Choroid plexus epithelial cell (primary cell): ENCODE results near the gene CA5A.

Experiments used
- DNase-seq: peaks from one replicate; pipeline ENCODE4 v3.0.0-alpha.2; 2010; ENCODE audit warnings: low read depth
- H3K4me3 ChIP-seq: 2 replicates; pipeline ENCODE4 v1.5.1; 2011; ENCODE audit warnings: low read depth, mild to moderate bottlenecking, control low read depth, low read length, moderate library complexity
- TF ChIP-seq, protein P1 (sequence below): conservative IDR thresholded peaks from 2 replicates; pipeline ENCODE4 v1.5.1; 2011; ENCODE audit warnings: low read depth, mild to moderate bottlenecking, control low read depth, inconsistent platforms, low read length, moderate library complexity

Gene CA5A

DNA sequence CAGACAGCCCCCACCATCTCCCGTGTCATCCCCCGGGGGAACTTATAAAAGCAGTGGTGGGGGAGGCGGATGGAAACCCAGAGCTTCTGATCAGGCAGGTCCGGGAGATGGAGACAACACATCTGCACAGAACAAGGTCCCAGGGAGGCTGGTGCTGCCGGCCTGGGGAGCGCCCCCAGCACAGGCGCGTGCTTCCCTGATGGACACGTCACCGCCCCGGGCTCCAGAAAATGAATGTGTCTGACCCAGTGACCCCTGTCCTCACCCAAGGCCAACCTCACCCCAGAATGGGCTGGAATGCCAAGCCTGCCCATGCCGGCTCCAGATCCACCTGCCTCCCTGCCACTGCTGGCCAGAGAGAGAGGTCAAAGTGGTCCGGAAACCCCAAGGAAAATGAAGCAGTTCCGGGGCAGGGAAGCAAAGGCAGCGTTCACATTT lies 79.5 kb downstream of the CA5A start:
- TF ChIP-seq, protein P1, sequence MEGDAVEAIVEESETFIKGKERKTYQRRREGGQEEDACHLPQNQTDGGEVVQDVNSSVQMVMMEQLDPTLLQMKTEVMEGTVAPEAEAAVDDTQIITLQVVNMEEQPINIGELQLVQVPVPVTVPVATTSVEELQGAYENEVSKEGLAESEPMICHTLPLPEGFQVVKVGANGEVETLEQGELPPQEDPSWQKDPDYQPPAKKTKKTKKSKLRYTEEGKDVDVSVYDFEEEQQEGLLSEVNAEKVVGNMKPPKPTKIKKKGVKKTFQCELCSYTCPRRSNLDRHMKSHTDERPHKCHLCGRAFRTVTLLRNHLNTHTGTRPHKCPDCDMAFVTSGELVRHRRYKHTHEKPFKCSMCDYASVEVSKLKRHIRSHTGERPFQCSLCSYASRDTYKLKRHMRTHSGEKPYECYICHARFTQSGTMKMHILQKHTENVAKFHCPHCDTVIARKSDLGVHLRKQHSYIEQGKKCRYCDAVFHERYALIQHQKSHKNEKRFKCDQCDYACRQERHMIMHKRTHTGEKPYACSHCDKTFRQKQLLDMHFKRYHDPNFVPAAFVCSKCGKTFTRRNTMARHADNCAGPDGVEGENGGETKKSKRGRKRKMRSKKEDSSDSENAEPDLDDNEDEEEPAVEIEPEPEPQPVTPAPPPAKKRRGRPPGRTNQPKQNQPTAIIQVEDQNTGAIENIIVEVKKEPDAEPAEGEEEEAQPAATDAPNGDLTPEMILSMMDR = no peak
- H3K4me3 ChIP-seq = no peak overlapping the region

DNA sequence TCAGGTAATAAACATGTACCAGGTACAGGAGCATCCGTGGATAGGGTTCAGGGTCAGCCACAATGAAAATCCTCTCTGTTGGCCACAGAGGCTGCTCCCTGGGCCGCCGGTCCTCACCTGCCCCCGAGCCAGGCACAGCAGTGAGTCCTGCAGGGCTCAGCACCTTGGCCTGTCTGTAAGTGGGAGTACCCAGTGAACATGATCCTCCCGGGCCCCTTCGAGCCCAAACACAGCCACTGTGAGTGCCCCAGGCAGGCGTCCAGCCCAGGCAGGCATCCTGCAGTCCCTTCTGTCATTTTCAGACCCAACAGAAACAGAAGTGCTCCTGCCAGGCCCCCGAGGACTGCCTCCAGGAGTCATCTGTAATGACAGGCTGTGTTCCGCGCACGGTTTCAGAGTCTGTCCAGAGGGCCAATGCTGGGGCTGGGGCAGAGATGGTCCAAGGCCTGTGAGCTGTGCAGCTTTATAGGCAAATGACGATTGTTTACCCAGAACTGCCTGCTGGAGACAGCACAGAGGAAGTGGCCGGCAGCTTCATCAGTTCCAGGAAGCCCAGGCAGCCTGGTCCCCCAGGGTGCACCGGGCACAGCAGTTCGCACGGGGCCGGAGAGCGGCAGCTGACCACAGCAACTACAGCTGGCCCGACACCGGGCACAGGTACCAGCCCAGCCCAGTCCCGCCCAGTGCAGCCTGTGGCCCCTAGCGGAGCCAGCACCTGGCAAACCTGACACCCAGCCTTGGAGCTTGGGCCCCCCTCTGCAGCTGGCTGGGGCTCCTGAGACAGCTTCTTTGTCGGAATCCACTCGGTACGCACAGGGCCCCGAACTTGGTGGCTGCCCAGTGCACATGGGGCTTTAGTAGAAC lies 80.2 kb downstream of the CA5A start:
- peak; percentile 82 for DNase-seq
- TF ChIP-seq, protein P1 = no peak
- no peak overlapping the region for H3K4me3 ChIP-seq

More for the DNA sequence above, 79.5 kb downstream of the CA5A start:
- peak; percentile 24 for DNase-seq

DNA sequence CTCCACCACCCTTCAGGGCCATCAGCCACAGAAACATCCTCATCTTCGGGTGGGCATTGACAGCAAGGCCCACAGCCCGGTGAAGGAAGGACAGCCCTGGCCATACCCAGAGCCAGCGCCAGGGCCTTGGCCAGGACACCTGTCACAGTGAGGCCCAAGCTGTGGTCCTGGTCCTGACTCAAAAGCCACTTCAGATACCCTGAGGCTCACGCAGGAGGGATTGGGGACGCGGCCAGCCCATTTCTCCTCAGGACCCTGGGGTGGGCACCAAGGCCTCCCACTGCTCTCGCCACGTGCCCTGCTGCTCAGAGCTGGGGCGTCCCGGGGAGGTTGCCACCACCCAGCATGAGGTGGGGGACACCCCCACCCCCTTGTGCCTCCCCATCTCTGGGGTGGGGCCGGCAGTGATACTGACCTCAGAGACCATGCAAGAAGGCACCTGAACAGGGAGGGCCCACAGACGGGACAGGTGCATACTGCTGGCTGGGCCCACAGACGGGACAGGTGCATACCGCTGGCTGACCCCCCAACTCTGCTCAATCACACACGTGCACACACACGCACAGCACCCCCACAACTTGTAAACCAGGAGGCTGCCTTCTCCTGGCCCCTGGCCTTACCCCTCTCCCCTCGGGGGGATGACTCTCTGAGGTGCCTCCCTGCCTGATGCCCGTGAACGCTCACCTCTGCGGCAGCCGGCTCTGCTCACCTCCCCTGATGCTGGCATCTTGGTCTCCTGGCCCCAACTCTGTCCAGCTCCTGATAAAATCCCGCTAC lies 81.2 kb downstream of the CA5A start:
- no peak for DNase-seq

DNA sequence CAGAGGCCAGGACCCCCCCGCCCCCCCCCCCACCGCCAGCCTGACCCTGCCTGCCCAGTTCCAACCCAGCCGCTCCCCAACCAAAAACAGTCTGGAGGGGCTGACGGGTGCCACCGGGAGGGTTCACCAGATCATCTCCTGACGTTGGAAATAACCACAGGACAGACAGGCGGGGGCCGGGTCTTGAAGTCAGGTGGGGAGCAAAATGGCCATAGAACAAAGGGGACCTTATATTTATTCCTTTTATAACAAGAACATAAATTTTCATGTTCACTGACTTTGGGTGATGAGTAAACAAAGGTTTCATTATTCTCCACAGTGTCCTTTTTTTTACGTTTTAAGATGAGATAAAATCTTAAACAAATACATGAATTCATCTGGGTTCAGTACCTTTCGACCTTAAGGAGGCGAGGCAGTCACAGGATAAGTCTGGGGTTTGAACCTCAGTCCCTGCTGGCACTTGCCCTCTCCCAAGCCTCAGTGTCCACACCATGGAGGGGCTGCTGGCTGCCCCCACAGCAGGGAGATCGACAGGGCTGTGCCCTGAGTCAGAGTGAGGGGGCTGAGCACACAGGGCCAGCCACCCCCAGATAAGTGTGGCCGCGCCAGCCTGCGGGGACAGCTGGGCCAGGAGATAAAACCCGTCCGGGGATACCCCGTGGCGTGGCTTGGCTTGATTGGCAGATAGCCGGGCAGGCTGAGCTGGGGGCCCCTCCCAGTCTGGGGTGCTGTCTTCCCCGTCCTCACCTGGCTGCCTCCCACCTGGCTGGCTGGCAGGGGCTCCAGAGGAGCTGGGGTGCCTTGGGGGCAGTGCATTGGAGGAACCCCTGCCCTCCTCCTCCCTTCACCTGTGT lies 82.0 kb downstream of the CA5A start:
- TF ChIP-seq, protein P1 = no peak
- peak overlapping the region; percentile 57 for H3K4me3 ChIP-seq
- no peak for DNase-seq

More for the DNA sequence above, 81.2 kb downstream of the CA5A start:
- H3K4me3 ChIP-seq = no peak overlapping the region
- TF ChIP-seq, protein P1 = no peak

DNA sequence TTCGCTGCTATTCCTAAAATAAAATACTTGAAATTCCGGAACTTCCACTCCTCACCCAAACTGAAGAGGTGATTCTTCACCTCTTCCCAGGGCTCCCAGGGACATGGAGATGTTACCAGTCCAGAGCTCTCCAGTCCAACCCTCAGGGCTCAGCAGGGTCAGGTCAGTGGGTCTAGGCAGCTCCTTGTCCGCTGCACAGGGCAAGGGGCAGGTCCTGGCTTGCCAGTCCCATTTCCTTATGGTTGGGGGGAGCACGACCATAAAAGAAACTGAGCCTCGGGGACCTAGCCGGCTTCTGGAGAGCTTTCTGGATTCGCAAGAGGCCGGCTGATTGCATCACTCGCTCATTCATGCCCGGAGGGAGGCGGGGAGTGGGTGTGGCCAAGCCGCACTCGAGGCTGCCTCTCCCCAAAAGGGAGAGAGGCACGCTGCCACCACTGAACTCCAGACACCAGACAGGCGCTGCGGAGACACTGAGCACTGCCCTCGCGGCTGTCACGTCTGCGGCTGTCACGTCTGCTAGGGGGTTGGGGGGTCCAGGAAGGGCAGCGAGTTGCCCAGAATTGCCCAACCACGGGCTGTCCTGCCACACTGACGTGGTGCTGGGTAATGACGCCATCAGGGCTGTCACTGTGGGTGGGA lies 82.8 kb downstream of the CA5A start:
- H3K4me3 ChIP-seq = peak overlapping the region; percentile 57
- TF ChIP-seq, protein P1 = no peak
- DNase-seq = peak; percentile 91

DNA sequence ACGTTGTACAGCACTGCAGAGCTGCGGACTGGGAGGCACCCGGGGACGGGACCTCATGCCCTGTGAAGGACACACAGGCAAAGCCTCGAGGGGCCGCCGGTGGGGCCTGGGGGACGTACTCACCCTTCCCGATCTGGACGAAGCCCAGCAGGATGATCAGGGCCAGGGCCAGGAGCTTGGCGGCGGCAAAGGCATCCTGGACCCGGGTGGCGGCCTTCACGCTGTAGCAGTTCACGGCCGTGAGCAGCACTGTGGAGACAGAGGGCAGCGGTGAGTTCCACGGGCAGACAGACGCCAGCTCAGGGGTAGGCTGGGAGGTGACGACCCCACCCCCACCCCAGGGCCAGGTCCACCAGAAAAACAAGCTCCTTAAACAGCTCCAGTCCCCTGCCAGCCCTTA lies 84.7 kb downstream of the CA5A start:
- DNase-seq = no peak
- TF ChIP-seq, protein P1 = no peak
- H3K4me3 ChIP-seq = no peak overlapping the region
